Lower leg skin (tissue), 4 donors: Measurements from ENCODE around the gene WHRN. TPM values are rescaled to one million over a fixed set of nuclear protein-coding genes. Genes with fewer than 3 reads are reported as not detected.
A peak's percentile ranks its signal among the peaks of the same experiment; 100 is the strongest.

ENCODE experiments used
- DNase-seq, 2 donors: peaks; one replicate each; pipeline ENCODE4 v3.0.0-alpha.2; 2019; ENCODE audit warnings: low spot score in 2 of 2
- H3K4me3 ChIP-seq: fragments of 200-600 bp; sonication (generic); 2 replicates; pipeline ENCODE4 v1.5.1; 2017; ENCODE audit warnings: mild to moderate bottlenecking, low read depth; ENCODE audit not compliant: poor library complexity, severe bottlenecking
- POLR2A ChIP-seq, 2 donors: fragments of 450-650 bp; IDR thresholded peaks; one replicate each; pipeline ENCODE4 v1.6.1; 2016 to 2017; ENCODE audit warnings: antibody characterized with exemption in 2 of 2, mild to moderate bottlenecking in 1 of 2, moderate library complexity in 1 of 2
- WGBS, 2 donors: methylation state at CpG; one replicate each; pipeline ENCODE4 v1.1.5; 2018; 5-methylcytosine and 5-hydroxymethylcytosine counted together
- intact Hi-C: fragments of 100-400 bp; cut with DNase I; formaldehyde crosslinking; loops from one replicate; pipeline ENCODE4 v1.15.0; 2023; ENCODE audit warnings: low total_unique reads
- total RNA-seq, 4 donors: library from RNA; depleted of rRNA; stranded (reverse); fragments of >200 nt; gene quantifications; one replicate each; pipeline ENCODE4 v1.1.0, GENCODE V29; 2016
- TF ChIP-seq, protein P1 (sequence below), 3 donors: fragments of 450-650 bp; IDR thresholded peaks; one replicate each; pipeline ENCODE4 v1.5.1; 2016; ENCODE audit warnings: antibody characterized with exemption in 3 of 3, mild to moderate bottlenecking in 3 of 3, moderate library complexity in 2 of 3

Gene WHRN
- total RNA-seq, 4 donors from 2014 or later: 8.7 to 15.0 (median 10.5) TPM

GRCh38 chr9:114522847-114523246 lies 17.6 kb upstream of the WHRN start:
- DNase-seq: no peak
- no peak for TF ChIP-seq POLR2A (IDR thresholded peaks at IDR 0.05)
- TF ChIP-seq, protein P1, sequence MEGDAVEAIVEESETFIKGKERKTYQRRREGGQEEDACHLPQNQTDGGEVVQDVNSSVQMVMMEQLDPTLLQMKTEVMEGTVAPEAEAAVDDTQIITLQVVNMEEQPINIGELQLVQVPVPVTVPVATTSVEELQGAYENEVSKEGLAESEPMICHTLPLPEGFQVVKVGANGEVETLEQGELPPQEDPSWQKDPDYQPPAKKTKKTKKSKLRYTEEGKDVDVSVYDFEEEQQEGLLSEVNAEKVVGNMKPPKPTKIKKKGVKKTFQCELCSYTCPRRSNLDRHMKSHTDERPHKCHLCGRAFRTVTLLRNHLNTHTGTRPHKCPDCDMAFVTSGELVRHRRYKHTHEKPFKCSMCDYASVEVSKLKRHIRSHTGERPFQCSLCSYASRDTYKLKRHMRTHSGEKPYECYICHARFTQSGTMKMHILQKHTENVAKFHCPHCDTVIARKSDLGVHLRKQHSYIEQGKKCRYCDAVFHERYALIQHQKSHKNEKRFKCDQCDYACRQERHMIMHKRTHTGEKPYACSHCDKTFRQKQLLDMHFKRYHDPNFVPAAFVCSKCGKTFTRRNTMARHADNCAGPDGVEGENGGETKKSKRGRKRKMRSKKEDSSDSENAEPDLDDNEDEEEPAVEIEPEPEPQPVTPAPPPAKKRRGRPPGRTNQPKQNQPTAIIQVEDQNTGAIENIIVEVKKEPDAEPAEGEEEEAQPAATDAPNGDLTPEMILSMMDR (IDR thresholded peaks at IDR 0.05): no peak
- 78 to 95% methylated on average over 3 of the region's 3 CpGs for WGBS, 2 donors
- H3K4me3 ChIP-seq: no peak overlapping the region
- intact Hi-C loops: no loop called here

DNA sequence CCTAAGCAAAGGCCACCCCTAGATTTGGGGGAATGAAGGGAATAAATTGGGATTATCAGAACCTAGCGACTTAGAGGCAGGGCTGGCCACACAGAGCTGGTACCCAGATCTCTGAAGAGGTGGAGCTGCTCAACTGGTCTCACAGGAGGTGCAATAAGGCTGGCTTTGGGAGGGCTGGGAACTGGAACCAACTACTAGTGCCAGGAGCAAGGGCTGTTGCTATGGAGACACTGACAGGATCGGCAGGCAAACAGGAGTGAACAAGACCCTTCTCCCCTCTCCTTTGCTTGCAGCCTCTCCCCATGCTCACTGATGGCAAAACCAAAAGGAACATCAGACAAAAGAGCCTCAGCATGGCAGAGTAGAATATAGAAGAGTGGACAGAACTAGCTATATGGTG lies 17.0 kb upstream of the WHRN start:
- intact Hi-C loops: no loop called here
- TF ChIP-seq POLR2A (IDR thresholded peaks at IDR 0.05): no peak
- TF ChIP-seq, protein P1 (IDR thresholded peaks at IDR 0.05): no peak
- WGBS, 2 donors: 14 to 26% methylated on average over 2 of the region's 2 CpGs
- no peak overlapping the region for H3K4me3 ChIP-seq
- DNase-seq: no peak

- intact Hi-C loops: no loop called here
- no peak overlapping the region for H3K4me3 ChIP-seq
- DNase-seq: no peak
- TF ChIP-seq, protein P1 (IDR thresholded peaks at IDR 0.05): no peak
- TF ChIP-seq POLR2A (IDR thresholded peaks at IDR 0.05): no peak
Measured at GRCh38 chr9:114521846-114522245, 16.6 kb upstream of the WHRN start.

GRCh38 chr9:114518599-114519022 lies 13.3 kb upstream of the WHRN start:
- DNase-seq: peak in 1 of 2 donors; percentile 68
- no peak overlapping the region for H3K4me3 ChIP-seq
- intact Hi-C loops: loop anchor here (10.0 kb wide), 1 partner anchor 66 kb away; the partner anchor contains the start of gene ATP6V1G1
- TF ChIP-seq POLR2A (IDR thresholded peaks at IDR 0.05): no peak
- TF ChIP-seq, protein P1 (IDR thresholded peaks at IDR 0.05): no peak
- 74 to 80% methylated on average over 4 of the region's 4 CpGs for WGBS, 2 donors

DNA sequence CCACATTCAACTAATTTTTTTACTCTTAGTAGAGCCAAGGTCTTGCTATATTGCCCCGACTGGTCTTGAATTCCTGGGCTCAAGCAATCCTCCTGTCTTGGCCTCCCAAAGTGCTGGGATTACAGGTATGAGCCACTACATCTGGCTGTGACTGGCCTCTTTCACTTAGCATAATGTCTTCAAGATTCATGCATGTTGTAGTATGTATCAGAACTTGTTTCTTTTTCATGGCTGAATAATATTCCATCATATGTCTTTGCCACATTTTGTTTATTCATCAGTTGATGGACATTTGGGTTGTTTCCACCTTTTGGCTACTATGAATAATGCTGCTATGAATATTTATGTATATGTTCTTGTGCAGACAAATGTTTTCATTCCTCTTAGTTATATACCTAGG lies 12.8 kb upstream of the WHRN start:
- H3K4me3 ChIP-seq: no peak overlapping the region
- DNase-seq: no peak
- TF ChIP-seq POLR2A (IDR thresholded peaks at IDR 0.05): no peak
- TF ChIP-seq, protein P1 (IDR thresholded peaks at IDR 0.05): no peak
- intact Hi-C loops: loop anchor here (10.0 kb wide), 1 partner anchor 67 kb away; the partner anchor contains the start of gene ATP6V1G1
- 94 to 100% methylated on average over 1 of the region's 1 CpG for WGBS, 2 donors

GRCh38 chr9:114516913-114517312 lies 11.6 kb upstream of the WHRN start:
- WGBS, 2 donors: 61 to 65% methylated on average over 7 of the region's 7 CpGs
- TF ChIP-seq POLR2A (IDR thresholded peaks at IDR 0.05): no peak
- TF ChIP-seq, protein P1 (IDR thresholded peaks at IDR 0.05): no peak
- intact Hi-C loops: loop anchor here (10.0 kb wide), 1 partner anchor 68 kb away; the partner anchor contains the start of gene ATP6V1G1

More at GRCh38 chr9:114516913-114517312, 11.6 kb upstream of the WHRN start:
- peak in 1 of 2 donors; percentile 12 for DNase-seq
- H3K4me3 ChIP-seq: no peak overlapping the region
